SK-N-SH treated with all-trans-retinoic acid at 6 μM for 48 hours (cell line): ENCODE results near the gene RBFA.

Experiments used
- ATAC-seq: fragments of 200-7000 bp; cut with Tn5 transposase; 3 replicates; pipeline ENCODE4 v1.9.1; 2020; ENCODE audit warnings: mild to moderate bottlenecking, moderate library complexity
- ARNTL ChIP-seq: fragments of 450-650 bp; formaldehyde crosslinking; IDR thresholded peaks from 2 replicates; pipeline ENCODE4 v1.5.0; 2020; ENCODE audit warnings: low read depth, mild to moderate bottlenecking, moderate library complexity, borderline replicate concordance
- BACH2 ChIP-seq: fragments of 250-450 bp; sonication (Bioruptor Pico); IDR thresholded peaks from 2 replicates; pipeline ENCODE4 v1.9.0; 2021; ENCODE audit warnings: mild to moderate bottlenecking, borderline replicate concordance
- CREB5 ChIP-seq: fragments of 250-450 bp; sonication (Bioruptor Pico); IDR thresholded peaks from 2 replicates; pipeline ENCODE4 v1.5.1; 2020; ENCODE audit warnings: low read depth, mild to moderate bottlenecking, moderate library complexity
- CSDC2 ChIP-seq: fragments of 250-450 bp; sonication (Bioruptor Pico); IDR thresholded peaks from 2 replicates; pipeline ENCODE4 v1.5.0; 2020; ENCODE audit warnings: mild to moderate bottlenecking, moderate library complexity
- ESRRG ChIP-seq: fragments of 250-450 bp; sonication (Bioruptor Pico); IDR thresholded peaks from 2 replicates; pipeline ENCODE4 v1.6.1; 2021; ENCODE audit warnings: mild to moderate bottlenecking
- GLIS3 ChIP-seq: fragments of 250-450 bp; sonication (Bioruptor Pico); IDR thresholded peaks from 2 replicates; pipeline ENCODE4 v1.5.0; 2020; ENCODE audit warnings: mild to moderate bottlenecking, moderate library complexity
- PATZ1 ChIP-seq: fragments of 250-450 bp; sonication (Bioruptor Pico); IDR thresholded peaks from 2 replicates; pipeline ENCODE4 v1.8.0; 2020; ENCODE audit warnings: mild to moderate bottlenecking, moderate library complexity, borderline replicate concordance
- PPARA ChIP-seq: fragments of 250-450 bp; sonication (Bioruptor Pico); IDR thresholded peaks from 2 replicates; pipeline ENCODE4 v1.5.0; 2020; ENCODE audit warnings: mild to moderate bottlenecking, borderline replicate concordance
- RARB ChIP-seq: fragments of 250-450 bp; sonication (Bioruptor Pico); IDR thresholded peaks from 2 replicates; pipeline ENCODE4 v1.8.0; 2021; ENCODE audit warnings: mild to moderate bottlenecking, moderate library complexity
- SNAI2 ChIP-seq: fragments of 250-450 bp; sonication (Bioruptor Pico); IDR thresholded peaks from 2 replicates; pipeline ENCODE4 v1.5.0; 2020; ENCODE audit warnings: mild to moderate bottlenecking, moderate library complexity
- TCF4 ChIP-seq: fragments of 250-450 bp; sonication (Bioruptor Pico); IDR thresholded peaks from 2 replicates; pipeline ENCODE4 v1.8.0; 2021; ENCODE audit warnings: mild to moderate bottlenecking, moderate library complexity, borderline replicate concordance
- TOX ChIP-seq: fragments of 250-450 bp; sonication (Bioruptor Pico); IDR thresholded peaks from 2 replicates; pipeline ENCODE4 v1.8.0; 2021; ENCODE audit warnings: mild to moderate bottlenecking, moderate library complexity, borderline replicate concordance
- ZC3H10 ChIP-seq: fragments of 250-450 bp; sonication (Bioruptor Pico); IDR thresholded peaks from 2 replicates; pipeline ENCODE4 v1.5.1; 2021; ENCODE audit warnings: mild to moderate bottlenecking, moderate library complexity
- ZFP3 ChIP-seq: fragments of 250-450 bp; sonication (Bioruptor Pico); IDR thresholded peaks from 2 replicates; pipeline ENCODE4 v1.5.0; 2020; ENCODE audit warnings: mild to moderate bottlenecking, moderate library complexity
- ZFP30 ChIP-seq: fragments of 450-650 bp; formaldehyde crosslinking; IDR thresholded peaks from 2 replicates; pipeline ENCODE4 v1.5.0; 2022; ENCODE audit warnings: mild to moderate bottlenecking, moderate library complexity
- ZNF70 ChIP-seq: fragments of 450-650 bp; formaldehyde crosslinking; IDR thresholded peaks from 2 replicates; pipeline ENCODE4 v1.5.0; 2020; ENCODE audit warnings: mild to moderate bottlenecking, moderate library complexity
- ZNF8 ChIP-seq: fragments of 450-650 bp; formaldehyde crosslinking; IDR thresholded peaks from 2 replicates; pipeline ENCODE4 v1.5.0; 2020; ENCODE audit warnings: mild to moderate bottlenecking, moderate library complexity
- TF ChIP-seq, protein P1 (sequence below): fragments of 250-450 bp; sonication (Bioruptor Pico); IDR thresholded peaks from 2 replicates; pipeline ENCODE4 v1.8.0; 2021; ENCODE audit warnings: low read depth, mild to moderate bottlenecking, moderate library complexity, borderline replicate concordance
- TF ChIP-seq, protein P2 (sequence below): fragments of 250-450 bp; sonication (Bioruptor Pico); IDR thresholded peaks from 2 replicates; pipeline ENCODE4 v1.5.1; 2021; ENCODE audit warnings: mild to moderate bottlenecking, moderate library complexity

The RBFA gene

GRCh38 chr18:80065705-80066104 is 31.5 kb downstream of the RBFA start:
- ATAC-seq = no peak
- no peak for TF ChIP-seq BACH2 (CRISPR knock-in tag)

GRCh38 chr18:80067321-80067720 is 33.1 kb downstream of the RBFA start:
- no peak for ATAC-seq
- TF ChIP-seq PATZ1 (CRISPR knock-in tag) (no peak), TCF4 (CRISPR knock-in tag) (no peak), GLIS3 (no peak), CREB5 (CRISPR knock-in tag) (no peak), SNAI2 (CRISPR knock-in tag) (no peak), TOX (no peak), BACH2 (CRISPR knock-in tag) (no peak), ESRRG (CRISPR knock-in tag) (no peak), CSDC2 (no peak), PPARA (CRISPR knock-in tag) (no peak), ZFP30 (no peak), ARNTL (no peak), ZFP3 (CRISPR knock-in tag) (no peak)
- TF ChIP-seq, protein P1, sequence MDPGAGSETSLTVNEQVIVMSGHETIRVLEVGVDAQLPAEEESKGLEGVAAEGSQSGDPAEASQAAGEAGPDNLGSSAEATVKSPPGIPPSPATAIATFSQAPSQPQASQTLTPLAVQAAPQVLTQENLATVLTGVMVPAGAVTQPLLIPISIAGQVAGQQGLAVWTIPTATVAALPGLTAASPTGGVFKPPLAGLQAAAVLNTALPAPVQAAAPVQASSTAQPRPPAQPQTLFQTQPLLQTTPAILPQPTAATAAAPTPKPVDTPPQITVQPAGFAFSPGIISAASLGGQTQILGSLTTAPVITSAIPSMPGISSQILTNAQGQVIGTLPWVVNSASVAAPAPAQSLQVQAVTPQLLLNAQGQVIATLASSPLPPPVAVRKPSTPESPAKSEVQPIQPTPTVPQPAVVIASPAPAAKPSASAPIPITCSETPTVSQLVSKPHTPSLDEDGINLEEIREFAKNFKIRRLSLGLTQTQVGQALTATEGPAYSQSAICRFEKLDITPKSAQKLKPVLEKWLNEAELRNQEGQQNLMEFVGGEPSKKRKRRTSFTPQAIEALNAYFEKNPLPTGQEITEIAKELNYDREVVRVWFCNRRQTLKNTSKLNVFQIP (CRISPR knock-in tag) = no peak

DNA sequence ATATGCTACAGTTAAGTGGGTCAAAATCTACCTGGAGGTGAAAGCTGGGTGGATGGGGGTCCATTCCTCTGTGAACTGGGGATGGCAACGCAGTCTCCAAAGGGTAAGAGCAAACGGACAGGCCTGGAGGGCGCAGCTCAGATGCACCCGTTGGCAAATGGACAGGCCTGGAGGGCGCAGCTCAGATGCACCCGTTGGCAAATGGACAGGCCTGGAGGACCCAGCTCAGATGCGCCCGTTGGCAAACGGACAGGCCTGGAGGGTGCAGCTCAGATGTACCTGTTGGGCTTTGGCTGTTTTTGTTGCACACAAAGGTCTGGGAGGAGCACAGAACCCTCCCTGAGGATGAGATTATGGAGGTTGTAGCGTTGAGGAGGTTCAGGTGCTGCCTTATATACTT is 33.7 kb downstream of the RBFA start:
- ATAC-seq = no peak
- TF ChIP-seq ZNF8 (CRISPR knock-in tag) (no peak), ESRRG (CRISPR knock-in tag) (no peak), ARNTL (no peak), ZNF70 (no peak)
- TF ChIP-seq, protein P1 (CRISPR knock-in tag) = no peak

GRCh38 chr18:80068571-80069272 is 34.5 kb downstream of the RBFA start:
- ATAC-seq = no peak
- TF ChIP-seq CSDC2 = no peak
- TF ChIP-seq ZC3H10 (CRISPR knock-in tag) = no peak
- TF ChIP-seq BACH2 (CRISPR knock-in tag) = no peak
- TF ChIP-seq RARB (CRISPR knock-in tag) = no peak
- no peak for TF ChIP-seq GLIS3
- TF ChIP-seq ZNF70 = no peak
- no peak for TF ChIP-seq PATZ1 (CRISPR knock-in tag)
- TF ChIP-seq, protein P2, sequence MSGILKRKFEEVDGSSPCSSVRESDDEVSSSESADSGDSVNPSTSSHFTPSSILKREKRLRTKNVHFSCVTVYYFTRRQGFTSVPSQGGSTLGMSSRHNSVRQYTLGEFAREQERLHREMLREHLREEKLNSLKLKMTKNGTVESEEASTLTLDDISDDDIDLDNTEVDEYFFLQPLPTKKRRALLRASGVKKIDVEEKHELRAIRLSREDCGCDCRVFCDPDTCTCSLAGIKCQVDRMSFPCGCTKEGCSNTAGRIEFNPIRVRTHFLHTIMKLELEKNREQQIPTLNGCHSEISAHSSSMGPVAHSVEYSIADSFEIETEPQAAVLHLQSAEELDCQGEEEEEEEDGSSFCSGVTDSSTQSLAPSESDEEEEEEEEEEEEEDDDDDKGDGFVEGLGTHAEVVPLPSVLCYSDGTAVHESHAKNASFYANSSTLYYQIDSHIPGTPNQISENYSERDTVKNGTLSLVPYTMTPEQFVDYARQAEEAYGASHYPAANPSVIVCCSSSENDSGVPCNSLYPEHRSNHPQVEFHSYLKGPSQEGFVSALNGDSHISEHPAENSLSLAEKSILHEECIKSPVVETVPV (CRISPR knock-in tag) = no peak
- no peak for TF ChIP-seq TOX
- no peak for TF ChIP-seq CREB5 (CRISPR knock-in tag)
- TF ChIP-seq, protein P1 (CRISPR knock-in tag) = no peak
- TF ChIP-seq ZFP3 (CRISPR knock-in tag) = no peak
- TF ChIP-seq ZNF8 (CRISPR knock-in tag) = no peak
- TF ChIP-seq SNAI2 (CRISPR knock-in tag) = no peak
